ENCODE results near the gene DCAF17.

GRCh38 chr2:171482308-171482707 is 48.3 kb downstream of the DCAF17 start:
- TF ChIP-seq CTCF (IDR thresholded peaks at IDR 0.05; ENCODE audit: low read depth, low read length, missing input control) (no peak), FOXA1 (IDR thresholded peaks at IDR 0.05) (no peak), JUND (IDR thresholded peaks at IDR 0.05) (no peak), TAF1 (conservative IDR thresholded peaks at IDR 0.05) (no peak), GABPA (IDR thresholded peaks at IDR 0.05 in 1 of 2, conservative IDR thresholded peaks at IDR 0.05 in 1 of 2) (no peak), RAD21 (IDR thresholded peaks at IDR 0.05) (no peak), SP1 (IDR thresholded peaks at IDR 0.05) (no peak), MAX (IDR thresholded peaks at IDR 0.05) (no peak), ZBTB33 (IDR thresholded peaks at IDR 0.05) (no peak), RXRA (IDR thresholded peaks at IDR 0.05) (no peak), ATF3 (IDR thresholded peaks at IDR 0.05) (no peak), REST (IDR thresholded peaks at IDR 0.05) (no peak)

Measured in liver (tissue), 3 donors.